Suprapubic skin (tissue), 4 donors: Measurements from ENCODE around the gene SMLR1.

Experiments used
- EP300 ChIP-seq: sonication (generic); formaldehyde crosslinking; IDR thresholded peaks from one replicate; pipeline ENCODE4 v1.6.1; 2017; ENCODE audit warnings: antibody characterized with exemption
- POLR2A ChIP-seq, 2 donors: fragments of 450-650 bp; IDR thresholded peaks; one replicate each; pipeline ENCODE4 v1.6.1; 2017; ENCODE audit warnings: antibody characterized with exemption in 2 of 2, mild to moderate bottlenecking in 2 of 2, moderate library complexity in 2 of 2
- POLR2AphosphoS5 ChIP-seq, 3 donors: sonication (generic); formaldehyde crosslinking; IDR thresholded peaks; one replicate each; pipeline ENCODE4 v1.6.1; 2017; ENCODE audit warnings: antibody characterized with exemption in 3 of 3
- TF ChIP-seq, protein P1 (sequence below), 2 donors: fragments of 200-600 bp in 1 of 2; fragments of 450-650 bp in 1 of 2; sonication (generic) in 1 of 2; IDR thresholded peaks; one replicate each; pipeline ENCODE4 v1.5.1; 2016 to 2019; ENCODE audit warnings: antibody characterized with exemption in 2 of 2, mild to moderate bottlenecking in 1 of 2, moderate library complexity in 1 of 2

- TF ChIP-seq, protein P1, sequence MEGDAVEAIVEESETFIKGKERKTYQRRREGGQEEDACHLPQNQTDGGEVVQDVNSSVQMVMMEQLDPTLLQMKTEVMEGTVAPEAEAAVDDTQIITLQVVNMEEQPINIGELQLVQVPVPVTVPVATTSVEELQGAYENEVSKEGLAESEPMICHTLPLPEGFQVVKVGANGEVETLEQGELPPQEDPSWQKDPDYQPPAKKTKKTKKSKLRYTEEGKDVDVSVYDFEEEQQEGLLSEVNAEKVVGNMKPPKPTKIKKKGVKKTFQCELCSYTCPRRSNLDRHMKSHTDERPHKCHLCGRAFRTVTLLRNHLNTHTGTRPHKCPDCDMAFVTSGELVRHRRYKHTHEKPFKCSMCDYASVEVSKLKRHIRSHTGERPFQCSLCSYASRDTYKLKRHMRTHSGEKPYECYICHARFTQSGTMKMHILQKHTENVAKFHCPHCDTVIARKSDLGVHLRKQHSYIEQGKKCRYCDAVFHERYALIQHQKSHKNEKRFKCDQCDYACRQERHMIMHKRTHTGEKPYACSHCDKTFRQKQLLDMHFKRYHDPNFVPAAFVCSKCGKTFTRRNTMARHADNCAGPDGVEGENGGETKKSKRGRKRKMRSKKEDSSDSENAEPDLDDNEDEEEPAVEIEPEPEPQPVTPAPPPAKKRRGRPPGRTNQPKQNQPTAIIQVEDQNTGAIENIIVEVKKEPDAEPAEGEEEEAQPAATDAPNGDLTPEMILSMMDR (IDR thresholded peaks at IDR 0.05): no peak
- TF ChIP-seq EP300 (no peak), POLR2A (IDR thresholded peaks at IDR 0.05) (no peak), POLR2AphosphoS5 (IDR thresholded peaks at IDR 0.05) (no peak)
Observed at GRCh38 chr6:130831607-130832006, 4.4 kb downstream of the SMLR1 start.
